Measurements from ENCODE around the gene PPP1R3G. TPM values are rescaled to one million over a fixed set of nuclear protein-coding genes. Genes with fewer than 3 reads are reported as not detected.

Gene PPP1R3G
- total and polyA plus RNA-seq, 3 donors from 2014 or later, result 0.55 to 1.3 (median 0.93) TPM

GRCh38 chr6:5053038-5053437 lies 32.1 kb upstream of the PPP1R3G start:
- Histone ChIP-seq H3K36me3 (ENCODE audit: low read depth, missing control alignments) (no peaks in the 10 kb centered on the region), H3K27me3 (no peaks in the 10 kb centered on the region), H3K27ac (no peak overlapping the region), H3K9me3 (no peaks in the 10 kb centered on the region), H3K4me1 (no peaks in the 10 kb centered on the region), H3K4me3 (no peak overlapping the region)
- intact Hi-C loops (cut with DNase I; ENCODE audit: low total_unique reads), result no loop called here
- DNase-seq, result no peak
- TF ChIP-seq CTCF (IDR thresholded peaks at IDR 0.05) (no peak), POLR2A (IDR thresholded peaks at IDR 0.05) (no peak)

DNA sequence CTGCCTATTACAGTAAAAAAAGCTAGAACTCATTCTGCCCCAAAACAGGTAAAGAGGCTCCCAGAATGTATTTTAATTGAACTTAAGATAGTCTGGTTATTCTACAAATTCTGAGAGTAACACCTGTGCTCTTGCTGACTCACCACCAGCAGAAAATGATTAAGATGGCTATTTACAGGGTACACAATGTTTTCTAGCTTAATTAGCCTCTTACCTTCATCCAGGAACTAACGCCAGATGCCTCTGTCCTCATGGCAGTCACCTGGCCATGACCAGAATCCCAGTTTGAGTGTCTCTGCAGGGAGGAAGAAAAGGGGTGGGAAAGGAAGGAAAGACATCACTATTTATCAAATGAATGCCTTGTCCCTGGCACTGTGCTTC lies 31.3 kb upstream of the PPP1R3G start:
- H3K4me3 ChIP-seq, result no peak overlapping the region
- intact Hi-C loops (cut with DNase I; ENCODE audit: low total_unique reads), result no loop called here
- TF ChIP-seq CTCF (IDR thresholded peaks at IDR 0.05) (no peak), POLR2A (IDR thresholded peaks at IDR 0.05) (no peak)
- DNase-seq, result no peak
- WGBS, 2 donors, result 30 to 40% methylated on average over 1 of the region's 1 CpG
- no peak overlapping the region for H3K27ac ChIP-seq
- H3K9me3 ChIP-seq, result no peaks in the 10 kb centered on the region
- no peaks in the 10 kb centered on the region for H3K36me3 ChIP-seq (ENCODE audit: low read depth, missing control alignments)
- no peaks in the 10 kb centered on the region for H3K27me3 ChIP-seq
- no peaks in the 10 kb centered on the region for H3K4me1 ChIP-seq

DNA sequence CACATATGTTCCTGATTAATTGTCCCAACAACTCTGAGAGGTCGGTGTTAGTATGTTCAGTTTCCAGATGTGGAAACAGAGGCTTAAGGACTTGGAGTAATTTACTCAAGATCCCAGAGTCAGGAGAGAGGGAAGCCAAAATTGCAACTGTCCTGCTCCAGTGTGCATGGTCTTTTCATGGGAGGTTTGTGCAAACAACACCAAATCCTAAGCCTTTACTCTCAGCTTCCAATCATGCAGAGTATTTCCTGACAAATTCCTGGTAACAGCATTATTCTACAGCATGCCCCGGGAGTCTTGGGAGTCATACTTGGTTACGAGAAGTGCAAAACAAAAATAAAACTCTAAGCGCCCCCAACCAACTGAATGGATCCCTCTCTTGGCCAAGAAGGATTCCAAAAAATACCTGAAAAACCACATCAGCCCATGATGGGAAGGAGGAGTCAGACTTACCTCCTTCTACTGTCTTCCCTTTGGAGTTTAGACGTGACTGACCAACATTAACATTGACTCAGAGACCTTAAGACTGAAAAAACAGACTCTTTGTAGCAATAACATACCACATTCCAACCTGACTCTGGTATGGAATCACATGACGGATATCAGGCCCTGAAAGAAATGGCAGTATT lies 30.8 kb upstream of the PPP1R3G start:
- Histone ChIP-seq H3K9me3 (no peaks in the 10 kb centered on the region), H3K4me3 (no peak overlapping the region), H3K4me1 (no peaks in the 10 kb centered on the region), H3K27me3 (no peaks in the 10 kb centered on the region), H3K27ac (no peak overlapping the region), H3K36me3 (ENCODE audit: low read depth, missing control alignments) (no peaks in the 10 kb centered on the region)
- intact Hi-C loops (cut with DNase I; ENCODE audit: low total_unique reads), result no loop called here
- no peak for DNase-seq
- 69 to 75% methylated on average over 6 of the region's 6 CpGs for WGBS, 2 donors
- no peak for TF ChIP-seq POLR2A (IDR thresholded peaks at IDR 0.05)
- no peak for TF ChIP-seq CTCF (IDR thresholded peaks at IDR 0.05)

GRCh38 chr6:5055118-5055517 lies 30.0 kb upstream of the PPP1R3G start:
- H3K9me3 ChIP-seq, result no peaks in the 10 kb centered on the region
- no peaks in the 10 kb centered on the region for H3K27me3 ChIP-seq
- H3K4me1 ChIP-seq, result no peaks in the 10 kb centered on the region
- no peaks in the 10 kb centered on the region for H3K36me3 ChIP-seq (ENCODE audit: low read depth, missing control alignments)
- no peak for TF ChIP-seq CTCF (IDR thresholded peaks at IDR 0.05)
- TF ChIP-seq POLR2A (IDR thresholded peaks at IDR 0.05), result no peak
- no peak overlapping the region for H3K4me3 ChIP-seq
- intact Hi-C loops (cut with DNase I; ENCODE audit: low total_unique reads), result no loop called here
- H3K27ac ChIP-seq, result no peak overlapping the region
- DNase-seq, result no peak
- WGBS, 2 donors, result 89 to 93% methylated on average over 4 of the region's 4 CpGs

DNA sequence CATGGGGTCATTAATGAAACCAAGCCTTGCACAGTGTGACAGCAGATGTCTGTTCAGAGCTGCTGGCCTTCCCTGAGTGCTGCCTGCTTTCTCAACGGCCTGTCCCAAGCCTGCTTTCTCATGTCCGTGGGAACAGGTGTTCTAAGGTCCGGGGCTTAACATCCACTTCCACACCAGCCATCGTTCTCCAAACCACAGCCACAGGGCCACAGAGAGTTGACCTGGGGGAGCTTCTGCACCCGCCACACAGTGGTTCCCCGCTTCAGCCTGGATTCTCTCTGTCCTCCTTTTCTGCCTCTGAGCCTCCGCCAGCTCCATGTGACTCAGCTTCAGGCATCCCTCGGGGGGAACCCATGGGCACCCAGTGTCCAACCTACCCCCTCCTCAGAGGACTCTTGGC lies 26.9 kb upstream of the PPP1R3G start:
- Histone ChIP-seq H3K27me3 (no peaks in the 10 kb centered on the region), H3K27ac (no peak overlapping the region), H3K4me3 (no peak overlapping the region), H3K9me3 (no peaks in the 10 kb centered on the region), H3K4me1 (no peaks in the 10 kb centered on the region), H3K36me3 (ENCODE audit: low read depth, missing control alignments) (no peaks in the 10 kb centered on the region)
- no peak for DNase-seq
- no peak for TF ChIP-seq CTCF (IDR thresholded peaks at IDR 0.05)
- TF ChIP-seq POLR2A (IDR thresholded peaks at IDR 0.05), result no peak
- intact Hi-C loops (cut with DNase I; ENCODE audit: low total_unique reads), result no loop called here
- WGBS, 2 donors, result 81 to 89% methylated on average over 6 to 8 of the region's 8 CpGs

All from testis (tissue), 3 donors.